ENCODE measurements around the gene ZFR. TPM values are rescaled to one million over a fixed set of nuclear protein-coding genes. Genes with fewer than 3 reads are reported as not detected.
"Not testable (repeated sequence)": the region's sequence is repeated elsewhere in the genome, so short reads cannot be mapped to it uniquely, and the experiment has no call there.

The ZFR gene
- 93.9 TPM for total RNA-seq

DNA sequence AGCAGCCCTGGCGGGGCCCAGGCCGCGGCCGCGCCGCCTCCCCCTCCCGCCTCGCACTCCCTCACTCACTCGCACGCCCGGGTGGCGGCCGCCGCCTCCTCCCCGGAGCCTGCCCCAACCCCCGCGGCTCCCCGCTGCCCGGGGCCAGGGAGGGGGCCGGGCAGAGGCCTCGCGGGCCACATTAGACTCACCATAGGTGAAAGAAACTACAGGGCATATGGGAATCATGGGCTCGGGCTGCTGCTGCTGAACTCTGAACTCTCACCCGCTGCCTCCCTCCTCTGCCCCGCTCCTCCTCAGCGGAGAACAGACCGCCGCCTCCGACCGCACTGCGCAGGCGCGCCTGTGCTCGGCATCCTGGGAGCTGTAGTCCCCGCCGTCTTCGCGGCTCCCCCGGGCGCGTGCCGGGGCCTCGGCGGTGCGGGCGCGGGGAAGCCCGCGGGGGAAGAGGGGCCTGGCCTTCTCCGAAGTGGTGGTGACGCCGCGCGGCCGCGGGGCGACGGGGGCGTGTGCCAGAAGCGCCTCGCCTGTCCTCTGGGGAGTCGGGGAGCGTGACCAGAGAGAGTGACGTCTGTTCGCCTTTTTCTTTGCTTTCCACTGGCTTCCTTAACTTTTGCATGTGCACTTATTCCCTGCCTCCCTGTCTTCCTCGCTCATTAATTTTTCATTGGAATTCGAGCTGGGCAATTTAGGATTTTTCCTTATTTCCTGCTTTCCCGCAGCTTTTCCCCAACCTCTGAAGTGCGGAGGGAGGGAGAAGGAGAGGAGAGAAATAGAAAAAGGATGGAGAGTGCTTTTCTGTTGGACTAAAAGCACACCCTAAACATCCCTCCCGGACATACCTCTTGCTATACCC lies at the start of gene ZFR:
Gene ZFR, minus strand, starts transcription at position 310 of the 856 bp plus-strand sequence. Its CDS starts 82 bp downstream, at position 228.
- DNase-seq, result peak; percentile 97

DNA sequence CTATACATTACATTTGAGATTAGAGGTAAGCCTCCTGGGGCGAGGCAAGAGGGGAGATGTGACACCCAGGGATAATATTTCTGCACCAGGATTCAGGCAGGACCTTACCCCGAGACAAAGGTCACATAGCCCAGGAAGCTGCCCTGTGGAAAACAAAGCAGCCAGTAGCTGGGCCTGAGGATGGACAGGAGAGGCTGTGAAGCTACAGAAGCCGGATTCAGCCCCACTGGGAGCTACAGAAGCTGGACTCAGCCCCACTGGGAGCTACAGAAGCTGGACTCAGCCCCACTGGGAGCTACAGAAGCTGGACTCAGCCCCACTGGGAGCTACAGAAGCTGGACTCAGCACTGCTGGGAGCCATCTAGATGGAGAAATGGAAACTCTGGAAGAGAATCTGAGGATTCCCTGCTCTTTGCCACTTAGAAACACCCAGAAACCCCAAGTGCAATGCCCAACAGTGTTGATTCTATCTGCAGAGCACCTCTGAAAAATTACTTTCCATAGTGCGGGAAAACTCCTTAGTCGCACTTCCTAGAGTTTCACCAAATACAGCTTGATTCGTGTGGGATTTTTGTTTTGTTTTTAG lies 46.5 kb upstream of the ZFR start:
- no peak for DNase-seq

DNA sequence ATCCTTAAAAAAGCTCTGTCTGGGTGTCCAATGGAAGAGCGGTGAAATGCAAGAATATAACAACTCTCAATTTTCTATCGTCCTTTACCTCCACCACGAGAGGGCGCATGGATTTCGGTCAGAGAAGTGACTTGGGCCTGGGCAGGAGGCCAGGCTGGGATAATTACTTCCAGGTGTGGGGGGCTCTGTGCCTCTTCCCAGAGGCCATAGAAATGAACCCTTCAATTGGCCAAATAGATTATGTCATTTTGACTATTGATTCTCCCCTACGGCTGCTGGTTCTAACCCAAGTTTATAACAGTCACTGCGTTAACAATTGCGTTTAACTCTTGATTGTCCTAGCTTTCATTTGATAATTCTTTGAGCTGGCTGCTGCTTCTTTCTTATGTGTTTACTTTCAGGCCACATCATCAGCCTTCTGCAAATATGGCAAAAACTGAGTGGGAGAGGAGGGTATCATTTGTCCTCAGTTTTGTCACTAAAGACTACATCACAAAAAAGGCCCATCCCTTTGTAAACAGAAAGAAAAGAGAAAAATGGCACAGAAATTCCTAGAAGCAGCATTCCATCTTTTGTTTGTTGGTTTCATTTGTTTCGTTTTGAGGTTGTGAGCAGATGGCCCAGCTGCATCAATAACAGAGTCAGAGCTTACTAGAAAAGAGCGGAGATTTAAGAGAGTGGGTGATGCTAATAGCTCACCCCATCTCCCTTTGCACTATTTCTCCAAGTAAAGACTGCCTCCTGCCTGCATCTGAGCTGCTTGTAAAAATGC lies 45.4 kb upstream of the ZFR start:
- DNase-seq, result peak; percentile 97

DNA sequence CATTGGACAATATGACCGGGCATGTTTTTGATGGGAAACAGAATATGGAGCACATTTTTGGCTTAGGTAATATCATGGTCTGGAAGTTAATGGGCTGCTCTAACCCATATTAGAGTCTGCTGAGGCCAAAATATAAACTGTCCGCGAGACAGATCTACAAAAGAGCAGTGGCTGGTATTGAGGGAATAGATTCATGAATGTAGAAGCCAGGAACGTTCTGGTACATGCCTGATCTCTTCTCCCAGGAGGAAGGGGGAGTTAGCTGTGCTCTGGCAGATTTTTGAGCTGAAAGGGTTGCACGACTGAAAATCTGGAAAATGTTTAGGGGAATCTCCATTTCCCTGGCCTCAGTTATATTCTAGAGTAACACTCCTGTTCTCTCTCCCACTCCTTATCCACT lies 42.9 kb upstream of the ZFR start:
- DNase-seq, result no peak

DNA sequence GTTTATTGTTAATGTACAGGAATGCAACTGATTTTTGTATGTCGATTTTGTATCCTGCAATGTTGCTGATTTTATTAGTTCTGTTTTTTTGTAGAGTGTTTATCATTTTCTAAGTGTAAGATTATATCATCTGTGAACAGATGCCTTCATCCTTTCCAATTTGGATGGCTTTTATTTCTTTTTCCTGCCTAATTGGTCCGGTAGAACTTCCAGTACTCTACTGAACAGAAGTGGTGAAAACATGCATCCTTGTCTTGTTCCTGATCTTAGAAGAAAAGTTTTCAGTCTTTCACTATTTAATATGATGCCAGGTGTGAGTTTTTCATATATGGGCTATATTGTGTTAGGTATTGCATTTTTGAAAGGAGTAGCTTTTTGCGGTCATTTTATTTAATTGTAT lies 42.5 kb upstream of the ZFR start:
- no peak for DNase-seq

DNA sequence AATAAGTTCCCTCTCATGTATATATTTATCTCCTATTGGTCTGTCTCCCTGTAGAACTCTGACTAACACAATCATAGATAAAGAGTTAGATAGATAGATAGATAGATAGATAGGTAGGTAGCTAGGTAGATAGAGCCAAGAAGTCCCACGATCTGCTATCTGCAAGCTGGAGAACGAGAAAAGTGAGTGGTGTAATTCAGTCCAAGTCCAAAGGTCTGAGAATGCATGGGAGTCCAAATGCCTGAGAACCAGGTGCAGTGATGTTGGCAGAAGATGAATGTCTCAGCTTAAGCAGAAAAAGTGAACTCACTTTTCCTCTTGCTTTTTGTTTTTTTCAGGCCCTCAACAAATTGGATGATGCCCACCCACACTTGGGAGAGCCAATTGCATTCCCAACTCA lies 37.7 kb upstream of the ZFR start:
- DNase-seq, result no peak

DNA sequence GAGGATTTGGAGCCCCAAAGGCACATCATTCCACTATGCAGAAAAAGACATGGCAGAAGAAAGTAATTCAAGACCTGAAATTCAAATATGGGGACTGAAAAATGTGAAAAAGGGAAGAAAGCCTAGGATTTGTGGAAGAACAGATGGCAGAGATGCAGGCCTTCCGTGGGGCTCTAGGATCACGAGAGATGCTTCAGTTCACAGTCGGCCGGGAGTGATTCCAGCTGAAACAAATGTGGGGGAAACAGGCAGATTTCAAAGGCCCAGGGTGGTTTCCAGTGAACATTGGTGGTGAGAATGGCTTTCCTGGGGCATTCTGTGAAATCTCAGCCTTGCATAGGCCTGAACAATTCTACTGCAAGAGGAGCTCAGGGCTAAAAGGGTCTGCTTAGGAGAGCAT lies 34.6 kb upstream of the ZFR start:
- no peak for DNase-seq

DNA sequence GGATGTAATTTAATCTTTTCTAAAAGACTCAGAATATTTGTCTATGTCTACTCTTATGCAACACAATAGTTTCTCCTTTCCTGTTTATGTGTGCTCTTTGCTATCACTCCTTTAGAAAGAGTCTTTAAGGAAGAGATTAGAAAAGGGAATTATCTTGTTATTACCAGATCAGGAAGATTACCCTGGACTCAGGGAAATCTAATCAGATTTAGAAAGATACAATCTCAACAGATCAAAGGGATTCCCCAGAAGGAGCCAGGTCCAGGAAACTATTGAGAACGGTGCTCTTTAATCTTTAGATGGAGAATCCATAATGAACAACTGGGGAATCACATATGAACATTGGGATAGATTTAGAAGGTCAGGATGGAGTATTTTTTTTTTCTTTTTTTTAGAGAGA lies 32.4 kb upstream of the ZFR start:
- DNase-seq, result no peak

DNA sequence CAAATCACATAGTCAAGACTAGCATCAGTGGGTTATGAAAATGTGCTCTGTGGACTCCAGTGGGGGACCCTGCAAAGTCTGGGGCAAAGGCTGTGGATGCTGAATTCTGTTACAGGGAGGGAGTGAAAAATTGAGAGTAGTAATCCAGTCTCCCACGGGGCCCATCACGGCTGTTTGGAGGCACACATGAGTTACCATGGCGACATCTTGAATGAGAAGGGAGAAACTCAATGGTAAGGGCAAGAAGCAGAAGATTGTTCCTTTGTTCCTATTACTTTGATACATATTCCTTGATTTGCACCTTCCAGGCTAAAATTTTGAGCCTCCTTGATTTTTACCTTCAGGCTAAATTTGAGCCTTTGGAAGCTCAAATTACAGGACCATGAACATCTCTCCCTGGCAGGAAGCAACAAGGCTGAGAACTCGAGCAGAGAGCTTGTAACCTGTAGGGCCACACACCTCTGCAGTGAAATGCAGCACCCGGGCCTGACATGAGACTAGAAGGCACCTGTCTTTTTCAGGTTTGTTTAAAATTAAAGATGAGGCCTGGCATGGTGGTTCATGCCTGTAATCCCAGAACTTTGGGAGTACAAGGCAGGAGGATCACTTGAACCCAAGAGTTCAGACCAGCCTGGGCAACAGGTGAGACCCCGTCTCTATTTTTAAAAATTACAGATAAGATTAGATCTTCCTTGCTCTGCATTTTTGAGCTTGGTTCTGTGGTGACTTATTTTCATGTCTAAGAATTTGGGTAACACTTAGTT lies 31.0 kb upstream of the ZFR start:
- peak; percentile 32 for DNase-seq

DNA sequence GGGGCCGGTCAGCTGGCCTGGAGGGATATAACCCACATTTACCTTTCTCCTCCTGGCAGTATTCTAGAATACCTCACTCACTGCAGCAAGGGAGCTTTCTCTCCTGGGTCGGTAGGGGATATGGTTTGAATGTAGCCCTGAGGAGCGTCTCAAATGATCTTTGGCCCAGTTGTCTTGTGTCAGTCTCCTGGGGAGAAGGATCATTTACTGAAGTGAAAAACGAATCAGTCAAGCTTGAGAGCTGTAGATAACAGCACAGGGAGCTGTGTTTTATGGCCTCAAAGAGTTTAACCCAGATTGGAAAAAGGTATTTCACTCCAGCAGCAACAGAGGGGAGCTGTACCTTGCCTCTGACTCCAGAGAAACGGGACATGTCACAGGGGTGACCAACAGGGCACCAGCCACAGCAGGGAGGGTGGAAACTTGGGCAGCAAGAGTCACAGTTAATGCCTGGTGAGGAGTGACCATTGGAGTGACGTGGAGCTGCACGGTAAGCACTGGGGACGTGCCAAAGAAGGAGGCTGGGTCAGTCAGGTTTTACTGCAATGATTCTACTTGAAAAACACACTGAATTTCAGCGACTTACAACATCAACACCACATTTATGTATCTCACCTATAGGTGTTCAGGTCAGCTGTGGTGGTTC lies 29.8 kb upstream of the ZFR start:
- DNase-seq, result peak; percentile 20

DNA sequence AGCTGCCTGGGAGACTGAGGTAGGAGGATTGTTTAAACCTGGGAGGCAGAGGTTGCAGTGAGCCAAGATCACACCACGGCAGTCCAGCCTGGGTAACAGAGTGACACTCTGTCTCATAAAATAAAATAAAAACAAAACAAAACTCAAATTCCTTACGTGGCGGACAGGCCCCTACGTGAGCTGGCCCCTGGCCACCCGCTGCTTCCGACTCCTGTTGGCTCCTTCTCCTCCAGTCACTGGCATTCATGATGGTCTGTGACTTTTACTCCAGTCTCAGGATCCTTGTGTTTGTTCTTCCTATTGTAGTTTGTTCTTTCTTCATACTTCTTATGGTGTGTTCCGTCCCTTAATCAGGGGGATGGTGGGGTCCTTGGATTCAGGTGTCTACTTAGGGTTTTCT lies 28.5 kb upstream of the ZFR start:
- DNase-seq, result no peak

DNA sequence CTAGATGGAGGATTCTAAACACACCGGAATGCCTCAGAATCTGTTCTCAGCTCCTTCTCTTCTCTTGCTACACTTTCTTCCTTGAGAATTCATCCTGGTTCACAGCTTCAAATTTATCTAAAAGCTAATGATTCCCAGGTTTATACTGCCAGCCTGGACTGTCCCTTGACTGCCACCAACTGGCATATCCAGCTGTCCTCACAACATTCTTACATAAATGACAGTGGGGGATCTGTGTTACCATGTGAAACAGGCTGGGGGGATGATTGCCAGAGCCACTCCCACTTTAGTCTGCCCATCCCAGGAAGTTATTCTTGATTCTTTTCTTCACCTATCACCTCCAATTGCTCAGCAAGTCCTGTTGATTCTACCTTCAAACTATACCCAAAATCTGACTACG lies 27.2 kb upstream of the ZFR start:
- peak; percentile 56 for DNase-seq

DNA sequence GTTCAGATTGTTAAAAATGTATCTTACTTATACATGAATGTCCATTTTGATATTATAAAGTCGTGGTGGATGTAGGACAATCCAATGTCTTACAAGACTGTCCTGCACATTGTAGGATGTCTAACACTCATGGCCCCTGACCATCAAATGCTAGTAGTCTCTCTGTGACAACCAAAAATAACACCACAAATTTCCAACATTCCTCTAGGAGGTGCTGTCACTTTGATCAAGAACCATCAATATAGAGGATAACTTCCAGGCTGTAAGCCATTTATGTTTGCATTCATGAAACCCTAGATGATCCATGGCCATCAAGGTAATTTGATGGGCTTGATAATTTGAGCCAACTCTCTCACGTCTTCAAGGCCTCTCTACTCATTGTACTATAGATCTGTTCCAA lies 20.5 kb upstream of the ZFR start:
- DNase-seq, result no peak

DNA sequence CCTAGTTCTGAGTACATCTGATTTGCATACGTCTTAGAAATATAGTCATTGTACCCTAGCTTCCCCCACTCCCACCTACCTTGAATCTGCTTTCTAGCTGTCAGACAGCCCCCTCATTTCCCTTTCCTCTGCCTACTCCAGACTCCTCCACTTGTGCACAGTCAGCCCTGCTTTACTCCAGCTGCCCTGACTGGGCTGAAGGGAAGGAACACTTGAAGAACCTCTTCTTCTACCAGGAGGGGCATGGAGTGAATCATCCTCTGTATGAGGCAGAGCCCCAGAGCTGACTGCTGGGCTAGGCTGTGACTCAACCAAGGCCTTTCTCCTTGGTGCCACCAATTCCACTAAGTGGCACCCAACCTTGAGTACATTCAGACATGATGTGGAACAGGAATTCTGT lies 18.1 kb upstream of the ZFR start:
- no peak for DNase-seq

DNA sequence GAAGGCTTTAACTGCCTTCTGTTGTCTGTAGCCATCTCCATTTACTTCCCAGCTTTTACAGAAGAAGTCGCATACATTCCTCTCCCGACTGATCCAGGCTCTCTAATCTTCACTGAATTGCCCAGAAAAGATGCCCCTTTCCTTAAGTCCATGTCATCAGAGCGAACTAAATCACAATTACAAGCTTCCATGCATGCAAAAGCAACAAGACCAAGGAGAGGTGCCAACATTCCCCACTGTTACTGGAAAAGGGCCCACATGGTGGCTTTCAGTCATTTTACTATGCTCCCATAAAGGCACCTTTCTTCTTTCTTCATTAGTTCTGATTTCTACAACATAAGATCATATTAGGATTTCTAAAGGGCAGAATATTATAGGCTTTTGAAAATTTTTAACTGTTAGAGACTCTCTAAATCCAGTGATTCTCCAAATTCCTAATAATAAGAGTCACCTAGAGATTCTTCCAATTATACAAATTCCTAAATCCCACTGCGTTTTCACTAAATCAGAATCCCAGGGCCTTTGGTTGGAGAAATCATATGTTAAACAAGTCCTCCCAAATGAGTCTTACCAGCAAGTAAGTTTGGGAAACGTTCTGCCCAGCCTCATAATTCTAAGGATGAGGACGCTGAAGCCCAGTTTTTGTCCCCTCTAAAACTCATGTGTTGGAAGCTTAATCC lies 17.0 kb upstream of the ZFR start:
- DNase-seq, result peak; percentile 64

DNA sequence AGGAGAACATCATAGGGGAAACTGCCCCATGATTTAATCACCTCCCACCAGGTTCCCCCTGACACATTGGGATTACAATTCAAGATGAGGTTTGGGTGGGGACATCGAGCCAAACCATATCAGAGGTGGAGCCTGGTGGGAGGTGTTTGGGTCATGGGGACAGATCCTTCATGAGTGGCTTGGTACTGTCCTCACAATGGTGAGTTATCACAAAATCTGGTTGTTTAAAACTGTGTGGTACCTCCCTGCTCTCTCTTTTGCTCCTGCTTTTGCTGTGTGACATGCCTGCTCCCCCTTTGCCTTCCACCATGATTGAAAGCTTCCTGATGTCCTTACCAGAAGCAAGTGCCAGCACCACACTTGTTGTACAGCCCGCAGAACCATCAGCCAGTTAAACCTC lies 16.2 kb upstream of the ZFR start:
- DNase-seq, result no peak

DNA sequence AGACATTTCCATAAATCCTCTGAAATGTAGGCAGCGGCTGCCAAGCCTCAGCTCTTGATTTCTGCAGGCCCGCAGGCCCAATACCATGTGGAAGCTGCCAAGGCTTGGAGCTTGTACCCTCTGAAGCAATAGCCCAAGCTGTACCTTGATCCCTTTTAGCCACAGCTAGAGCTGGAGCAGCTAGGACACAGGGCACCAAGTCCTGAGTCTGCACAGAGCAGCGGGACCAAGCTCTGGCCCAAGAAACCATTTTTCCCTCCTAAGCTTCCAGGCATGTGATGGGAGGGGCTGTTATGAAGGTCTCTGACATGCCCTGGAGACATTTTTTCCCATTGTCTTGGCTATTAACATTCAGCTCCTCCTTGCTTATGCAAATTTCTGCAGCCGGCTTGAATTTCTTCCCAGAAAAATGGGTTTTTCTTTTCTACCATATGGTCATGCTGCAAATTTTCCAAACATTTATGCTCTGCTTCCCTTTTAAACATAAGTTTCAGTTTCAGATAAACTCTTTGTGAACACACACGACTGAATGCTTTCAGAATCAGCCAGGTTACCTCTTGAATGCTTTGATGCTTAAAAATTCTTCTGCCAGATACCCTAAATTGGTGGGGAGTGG lies 14.4 kb upstream of the ZFR start:
- no peak for DNase-seq

DNA sequence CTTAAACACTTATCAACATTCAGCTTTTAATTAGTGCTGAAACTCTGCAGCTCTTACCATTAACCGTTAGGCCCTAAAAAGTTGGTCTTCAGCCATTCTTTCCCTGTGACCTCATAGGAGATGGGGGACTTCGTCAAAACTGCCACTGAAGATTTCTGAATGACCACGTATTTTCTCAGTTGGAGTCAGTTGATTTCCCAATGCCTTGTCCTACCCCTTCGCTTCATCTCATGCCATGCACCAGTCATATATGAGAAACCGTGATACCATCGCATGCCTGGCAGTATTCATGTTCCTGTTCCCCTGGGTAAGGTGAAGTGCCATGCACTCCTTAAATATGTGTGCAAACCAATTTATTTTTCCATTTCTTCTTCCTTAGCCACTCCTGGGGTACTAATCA lies 10.8 kb upstream of the ZFR start:
- no peak for DNase-seq

DNA sequence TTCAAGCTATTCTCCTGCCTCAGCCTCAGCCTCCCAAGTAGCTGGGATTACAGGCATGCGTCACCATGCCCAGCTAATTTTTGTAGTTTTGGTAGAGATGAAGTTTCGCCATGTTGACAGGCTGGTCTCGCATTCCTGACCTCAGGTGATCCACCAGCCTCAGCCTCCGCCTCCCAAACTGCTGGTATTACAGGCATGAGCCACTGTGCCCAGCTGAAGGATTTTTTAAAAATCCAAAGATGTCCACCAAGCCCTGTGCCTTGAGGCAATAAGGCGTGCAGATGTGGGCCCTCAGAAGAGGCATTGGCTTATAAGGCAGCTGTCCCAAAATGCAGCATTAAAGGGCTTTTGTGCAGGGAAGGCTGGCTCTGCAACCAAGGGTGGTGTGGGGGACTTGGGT lies 10.3 kb upstream of the ZFR start:
- no peak for DNase-seq

DNA sequence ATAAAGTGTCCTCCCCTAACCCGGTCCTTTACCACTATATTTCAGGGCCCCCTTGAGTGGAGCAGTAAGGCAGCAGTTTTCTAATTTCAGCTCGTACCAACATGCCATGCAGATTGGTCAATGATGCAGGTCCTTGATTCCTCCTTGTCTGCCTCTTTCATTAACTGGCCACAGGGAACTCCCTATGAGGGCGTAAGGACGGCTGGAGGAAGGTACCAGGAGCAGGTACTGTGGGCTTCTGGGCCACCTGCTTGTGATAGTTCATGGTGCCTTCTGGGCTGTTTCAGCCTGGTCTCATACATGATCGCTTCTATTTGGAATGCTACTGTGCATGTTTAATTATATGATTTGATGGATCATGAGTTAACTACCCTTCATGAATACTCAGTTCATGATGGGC lies 9.4 kb upstream of the ZFR start:
- DNase-seq, result no peak

DNA sequence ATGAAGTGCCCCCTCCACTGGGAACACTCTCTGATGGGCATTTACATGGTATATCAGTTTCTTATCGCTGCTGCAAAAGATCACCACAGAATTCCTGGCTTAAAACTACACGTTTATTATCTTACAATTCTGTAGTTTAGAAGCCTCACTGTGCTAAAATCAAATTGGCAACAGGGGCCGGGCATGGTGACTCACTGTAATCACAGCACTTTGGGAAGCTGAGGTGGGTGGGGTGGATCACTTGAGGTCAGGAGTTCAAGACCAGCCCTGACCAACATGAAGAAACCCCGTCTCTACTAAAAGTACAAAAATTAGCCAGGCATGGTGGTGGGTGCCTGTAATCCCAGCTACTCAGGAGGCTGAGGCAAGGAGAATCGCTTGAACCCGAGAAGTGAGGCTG lies 7.8 kb upstream of the ZFR start:
- DNase-seq, result not testable (repeated sequence)
